Cerebellar cortex (tissue), 1 donor: ENCODE data around the gene SEMA4D.

ENCODE experiments used
- DNase-seq: peaks from one replicate; pipeline ENCODE4 v3.0.0-alpha.2; 2015; ENCODE audit warnings: low spot score

The SEMA4D gene

DNA sequence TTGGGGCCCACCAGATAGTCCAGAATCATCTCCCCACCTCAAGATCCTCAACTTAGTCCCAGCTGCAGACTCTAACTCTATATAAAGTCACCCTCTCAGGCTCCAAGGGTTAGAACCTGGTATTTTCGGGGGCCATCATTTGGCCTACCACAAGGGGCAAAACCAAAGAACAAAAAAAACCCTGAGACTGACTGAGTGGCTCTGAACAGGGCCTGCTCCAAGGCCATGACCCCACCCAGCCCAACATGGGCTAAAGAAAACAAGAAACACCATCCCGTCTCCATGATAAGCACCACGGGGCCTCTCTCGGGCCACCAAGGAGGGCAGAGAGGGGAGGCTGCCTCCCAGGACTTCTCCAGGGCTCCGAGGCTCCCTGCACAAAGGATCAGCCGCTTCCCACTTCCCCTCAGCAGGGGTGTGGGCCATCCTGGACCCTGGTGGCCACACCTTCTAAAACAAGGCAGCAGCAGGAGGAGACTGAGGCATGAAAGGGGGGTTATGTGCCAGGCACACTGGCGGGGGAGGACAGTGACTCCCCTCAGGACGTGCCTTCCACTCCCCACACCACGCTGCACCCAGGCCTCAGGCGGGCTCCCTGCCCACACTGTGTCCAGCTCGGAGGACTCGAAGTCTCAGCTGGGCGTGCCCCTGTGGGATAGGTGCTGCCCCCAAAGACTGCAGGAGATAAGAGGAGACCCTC, 51.5 kb downstream of the SEMA4D start:
- DNase-seq: no peak

GRCh38 chr9:89445801-89446251, 52.1 kb downstream of the SEMA4D start:
- DNase-seq: no peak

GRCh38 chr9:89444925-89445765, 52.8 kb downstream of the SEMA4D start:
- no peak for DNase-seq

- DNase-seq: no peak
Measured at GRCh38 chr9:89444274-89444673, 53.6 kb downstream of the SEMA4D start.

DNA sequence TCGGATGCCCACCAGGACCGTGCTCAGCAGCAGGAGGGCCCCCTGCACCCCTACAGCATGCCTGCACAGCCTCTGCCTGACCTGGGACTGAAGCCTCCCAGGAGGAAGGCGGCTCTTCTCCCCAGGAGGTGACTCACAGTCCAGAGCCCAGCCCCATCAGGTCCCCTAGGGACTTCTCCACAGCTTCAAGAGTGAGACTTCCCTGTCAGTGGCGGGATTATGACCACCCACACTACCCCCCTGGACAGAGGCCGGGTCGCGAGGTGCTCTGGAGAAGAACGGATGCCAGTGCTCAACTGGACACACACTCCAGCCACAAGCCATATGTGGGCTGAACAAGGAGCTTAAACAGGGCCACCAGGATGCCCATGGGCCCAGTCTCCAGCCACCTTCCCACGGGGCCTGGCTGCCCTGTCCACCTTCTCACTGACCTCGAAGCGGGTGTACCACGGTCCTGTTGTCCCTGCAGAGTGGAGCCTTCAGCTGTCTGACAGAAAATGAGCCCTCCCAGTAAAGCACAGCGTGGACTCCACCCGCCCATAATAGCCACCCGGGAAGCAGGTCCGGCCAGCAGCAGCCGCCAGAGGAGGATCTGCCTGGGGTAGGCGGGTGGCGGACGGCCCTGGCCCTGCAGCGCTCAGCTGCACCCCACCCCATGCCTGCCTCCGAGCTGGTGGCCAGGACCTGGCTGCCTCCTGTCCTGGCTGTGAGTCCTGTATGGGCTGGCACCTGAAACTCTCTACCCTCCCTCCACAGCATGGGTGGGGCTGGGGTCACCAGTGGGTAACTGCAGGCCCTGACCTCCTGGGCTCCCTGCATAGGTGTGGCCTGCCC, 54.7 kb downstream of the SEMA4D start:
- no peak for DNase-seq

DNA sequence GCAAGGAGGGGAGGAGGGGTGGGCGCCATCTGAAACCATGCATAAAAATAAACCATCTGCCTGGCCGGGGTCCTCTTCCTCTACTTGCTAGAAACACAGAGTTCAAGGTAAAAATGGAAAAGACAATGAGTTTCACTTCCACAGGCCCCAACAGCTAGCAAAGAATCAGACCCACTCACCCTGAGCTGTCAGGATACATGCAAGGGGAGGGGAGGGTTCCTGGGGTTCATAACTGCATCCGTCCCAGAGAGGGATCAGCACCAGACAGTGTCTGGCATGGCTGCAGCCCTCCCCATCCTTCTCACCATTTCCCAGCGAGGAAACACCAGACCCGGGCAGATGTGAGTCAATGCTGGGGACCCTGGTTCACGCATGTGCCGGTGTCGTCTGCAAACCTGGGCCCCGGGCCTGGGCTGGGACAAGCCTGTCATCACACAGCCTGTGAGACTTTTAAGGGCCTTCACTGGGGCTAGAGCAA, 55.4 kb downstream of the SEMA4D start:
- DNase-seq: no peak

DNA sequence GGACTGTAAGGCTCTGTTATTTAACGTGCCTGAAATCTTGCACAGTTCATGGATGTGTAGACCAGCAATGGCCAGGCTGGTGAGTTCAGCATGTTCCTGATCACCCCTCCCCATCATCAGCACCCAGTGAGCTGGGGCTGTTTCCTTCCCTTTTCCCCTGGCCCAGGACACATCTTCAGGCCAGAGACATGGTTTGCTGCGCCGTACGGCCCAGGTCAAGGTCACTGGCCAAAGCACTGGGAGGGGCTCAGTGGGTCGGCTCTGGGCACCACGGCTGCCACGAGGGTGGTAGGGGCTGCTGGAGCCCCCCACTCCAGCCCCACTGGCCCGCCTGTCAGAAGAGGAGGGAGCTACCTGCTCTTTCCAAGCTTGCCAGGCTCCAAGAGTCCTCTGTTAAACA, 55.9 kb downstream of the SEMA4D start:
- DNase-seq: no peak

DNA sequence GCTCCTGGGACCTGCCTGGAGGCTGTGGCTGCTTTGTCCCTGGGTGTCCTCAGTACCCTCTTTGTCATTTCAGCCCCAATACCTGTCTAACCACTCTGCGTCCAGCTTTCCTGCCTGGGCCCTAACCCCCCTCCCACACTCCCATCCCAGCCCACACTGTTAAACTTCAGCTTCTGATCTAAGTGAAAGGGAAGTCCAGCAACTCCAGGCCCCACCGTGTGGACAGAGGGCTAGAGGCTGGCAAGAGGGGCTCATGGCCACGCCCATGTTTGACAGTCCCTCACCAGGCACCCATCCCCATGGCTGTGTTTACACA, 56.3 kb downstream of the SEMA4D start:
- DNase-seq: no peak

GRCh38 chr9:89440951-89441654, 56.8 kb downstream of the SEMA4D start:
- DNase-seq: no peak

DNA sequence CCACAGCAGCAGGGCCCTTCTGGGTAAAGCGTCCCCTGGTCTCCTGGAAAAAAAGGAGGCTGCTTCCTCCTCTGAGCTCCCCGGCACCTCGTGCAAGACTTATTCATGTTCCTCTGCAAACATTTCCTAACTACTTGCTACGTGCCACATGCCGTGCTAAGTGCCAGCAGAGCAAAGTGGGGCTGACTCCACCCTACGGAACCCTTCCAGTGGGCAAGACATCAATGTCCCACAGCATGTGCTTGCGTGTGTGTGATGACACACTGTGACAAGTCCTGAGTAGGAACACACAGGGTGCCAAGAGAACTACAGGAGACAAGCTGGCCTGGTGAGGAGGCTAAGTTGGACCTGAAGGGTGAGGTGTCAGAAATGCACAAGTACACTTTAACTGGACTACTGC, 57.4 kb downstream of the SEMA4D start:
- no peak for DNase-seq

GRCh38 chr9:89440046-89440445, 57.9 kb downstream of the SEMA4D start:
- DNase-seq: no peak

GRCh38 chr9:89439571-89439970, 58.3 kb downstream of the SEMA4D start:
- no peak for DNase-seq

DNA sequence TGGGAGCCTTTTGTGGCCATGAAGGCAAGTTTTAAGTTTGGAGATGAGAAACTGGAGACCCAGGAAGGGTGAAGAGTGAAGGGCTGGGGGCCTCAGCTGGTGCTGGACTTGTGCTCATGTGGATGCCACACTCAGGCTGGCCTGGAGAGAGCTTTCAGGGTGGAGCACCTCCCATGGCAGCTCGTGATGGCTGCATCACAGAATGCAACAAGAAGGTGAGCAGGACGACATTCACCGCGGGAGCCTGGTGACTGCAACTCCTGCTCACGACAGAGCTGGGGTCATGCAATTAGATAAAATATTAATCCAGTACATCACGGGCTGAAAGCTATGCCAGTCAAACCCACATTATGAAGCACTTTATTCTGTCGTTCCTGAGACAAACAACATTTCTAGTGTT, 59.7 kb downstream of the SEMA4D start:
- no peak for DNase-seq

GRCh38 chr9:89437772-89438171, 60.1 kb downstream of the SEMA4D start:
- DNase-seq: no peak

GRCh38 chr9:89436963-89437625, 60.8 kb downstream of the SEMA4D start:
- no peak for DNase-seq

- no peak for DNase-seq
Measured at GRCh38 chr9:89436326-89436725, 61.6 kb downstream of the SEMA4D start.

GRCh38 chr9:89435071-89435823, 62.7 kb downstream of the SEMA4D start:
- DNase-seq: peak; percentile 21

DNA sequence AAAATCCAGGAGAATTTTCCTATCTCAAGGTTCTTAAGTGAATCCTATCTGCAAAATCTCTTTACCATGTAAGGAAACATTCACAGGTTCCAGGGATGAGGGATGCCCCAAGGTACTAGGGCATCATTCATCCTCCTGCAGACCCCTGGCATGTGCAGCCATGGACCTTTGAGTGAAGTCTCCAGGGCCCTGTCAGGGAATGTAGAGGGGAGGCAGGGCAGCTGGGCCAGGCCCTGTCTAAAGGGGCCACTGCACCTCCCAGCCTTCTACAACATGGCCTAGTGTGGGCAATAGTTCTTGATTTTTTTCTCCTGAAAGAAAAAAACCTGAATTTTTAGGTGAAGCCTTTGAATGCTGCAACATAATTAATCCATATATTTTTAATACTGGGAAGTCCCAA, 63.3 kb downstream of the SEMA4D start:
- DNase-seq: no peak

DNA sequence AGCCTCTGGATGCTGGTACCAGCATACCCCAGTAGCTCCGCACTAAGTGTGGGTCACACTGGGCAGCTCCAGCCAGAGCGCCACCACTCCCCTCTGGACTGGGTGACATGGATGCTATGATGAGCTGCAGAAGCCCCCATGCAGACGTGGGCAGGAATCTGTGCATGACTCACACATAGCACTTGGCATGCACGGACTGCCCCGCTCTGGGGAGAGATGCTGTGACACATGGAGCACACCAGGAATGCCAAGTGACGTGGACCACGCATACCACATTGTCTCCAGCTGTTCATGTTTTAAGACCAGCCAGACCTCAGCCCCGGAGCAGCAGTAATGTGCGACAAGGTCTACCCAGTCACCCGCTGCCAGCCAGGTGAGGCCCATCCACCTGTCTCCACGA, 64.1 kb downstream of the SEMA4D start:
- DNase-seq: no peak

GRCh38 chr9:89432986-89433530, 64.9 kb downstream of the SEMA4D start:
- DNase-seq: no peak
